Measurements from ENCODE around the gene SEL1L. TPM values are rescaled to one million over a fixed set of nuclear protein-coding genes. Genes with fewer than 3 reads are reported as not detected.
A peak's percentile ranks its signal among the peaks of the same experiment; 100 is the strongest.
"Not testable (repeated sequence)": the region's sequence is repeated elsewhere in the genome, so short reads cannot be mapped to it uniquely, and the experiment has no call there.

Gene SEL1L
- total RNA-seq, 1 donor from 2014 or later, result 71.9 TPM

DNA sequence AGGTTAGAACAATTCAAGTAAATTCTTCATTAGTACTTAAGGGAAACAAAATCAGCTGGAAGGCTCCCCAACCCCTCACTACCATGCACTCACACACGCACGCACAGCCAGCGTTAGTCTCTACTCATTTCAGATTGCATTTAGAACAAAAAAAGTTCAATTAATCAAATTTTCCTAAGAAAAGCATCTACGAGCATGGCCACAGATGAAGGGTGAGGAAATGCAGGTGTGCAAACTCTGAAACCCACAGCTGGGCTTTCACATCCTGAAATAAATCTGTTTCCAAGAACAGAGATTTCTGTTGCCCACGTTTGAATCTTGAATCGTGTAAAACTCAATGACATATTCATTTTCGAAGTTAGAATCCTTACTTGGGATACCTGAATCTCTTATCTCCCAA lies 62.6 kb downstream of the SEL1L start:
- no peak for DNase-seq (ENCODE audit: low spot score)
- no peak overlapping the region for H3K4me3 Mint-ChIP-seq (ENCODE audit: unreplicated experiment)
- H3K36me3 Mint-ChIP-seq (ENCODE audit: low read depth, unreplicated experiment), result no peaks in the 10 kb centered on the region
- H3K27me3 Mint-ChIP-seq (ENCODE audit: unreplicated experiment), result peaks cover 2% of the 10 kb centered on the region
- TF ChIP-seq, protein P1, sequence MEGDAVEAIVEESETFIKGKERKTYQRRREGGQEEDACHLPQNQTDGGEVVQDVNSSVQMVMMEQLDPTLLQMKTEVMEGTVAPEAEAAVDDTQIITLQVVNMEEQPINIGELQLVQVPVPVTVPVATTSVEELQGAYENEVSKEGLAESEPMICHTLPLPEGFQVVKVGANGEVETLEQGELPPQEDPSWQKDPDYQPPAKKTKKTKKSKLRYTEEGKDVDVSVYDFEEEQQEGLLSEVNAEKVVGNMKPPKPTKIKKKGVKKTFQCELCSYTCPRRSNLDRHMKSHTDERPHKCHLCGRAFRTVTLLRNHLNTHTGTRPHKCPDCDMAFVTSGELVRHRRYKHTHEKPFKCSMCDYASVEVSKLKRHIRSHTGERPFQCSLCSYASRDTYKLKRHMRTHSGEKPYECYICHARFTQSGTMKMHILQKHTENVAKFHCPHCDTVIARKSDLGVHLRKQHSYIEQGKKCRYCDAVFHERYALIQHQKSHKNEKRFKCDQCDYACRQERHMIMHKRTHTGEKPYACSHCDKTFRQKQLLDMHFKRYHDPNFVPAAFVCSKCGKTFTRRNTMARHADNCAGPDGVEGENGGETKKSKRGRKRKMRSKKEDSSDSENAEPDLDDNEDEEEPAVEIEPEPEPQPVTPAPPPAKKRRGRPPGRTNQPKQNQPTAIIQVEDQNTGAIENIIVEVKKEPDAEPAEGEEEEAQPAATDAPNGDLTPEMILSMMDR (IDR thresholded peaks at IDR 0.05; ENCODE audit: unreplicated experiment), result no peak
- no peak overlapping the region for H3K27ac Mint-ChIP-seq (ENCODE audit: unreplicated experiment)
- no peaks in the 10 kb centered on the region for H3K9me3 Mint-ChIP-seq (ENCODE audit: unreplicated experiment)
- no peaks in the 10 kb centered on the region for H3K4me1 Mint-ChIP-seq (ENCODE audit: unreplicated experiment)

DNA sequence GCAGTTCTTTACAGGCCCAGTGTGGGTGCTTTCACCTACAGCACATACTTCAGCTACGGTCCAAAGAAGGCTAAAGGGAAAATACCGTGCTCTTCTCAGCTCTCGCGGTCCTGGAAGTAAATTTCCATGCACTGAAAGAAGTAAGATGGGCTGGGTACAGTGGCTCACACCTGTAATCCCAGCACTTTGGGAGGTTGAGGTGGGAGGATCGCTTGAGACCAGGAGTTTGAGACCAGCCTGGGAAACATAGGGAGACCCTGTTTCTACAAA lies 63.2 kb downstream of the SEL1L start:
- not testable (repeated sequence) for H3K9me3 Mint-ChIP-seq (ENCODE audit: unreplicated experiment); H3K27me3 Mint-ChIP-seq (ENCODE audit: unreplicated experiment); H3K4me1 Mint-ChIP-seq (ENCODE audit: unreplicated experiment); H3K36me3 Mint-ChIP-seq (ENCODE audit: low read depth, unreplicated experiment); DNase-seq (ENCODE audit: low spot score); H3K4me3 Mint-ChIP-seq (ENCODE audit: unreplicated experiment); H3K27ac Mint-ChIP-seq (ENCODE audit: unreplicated experiment)

DNA sequence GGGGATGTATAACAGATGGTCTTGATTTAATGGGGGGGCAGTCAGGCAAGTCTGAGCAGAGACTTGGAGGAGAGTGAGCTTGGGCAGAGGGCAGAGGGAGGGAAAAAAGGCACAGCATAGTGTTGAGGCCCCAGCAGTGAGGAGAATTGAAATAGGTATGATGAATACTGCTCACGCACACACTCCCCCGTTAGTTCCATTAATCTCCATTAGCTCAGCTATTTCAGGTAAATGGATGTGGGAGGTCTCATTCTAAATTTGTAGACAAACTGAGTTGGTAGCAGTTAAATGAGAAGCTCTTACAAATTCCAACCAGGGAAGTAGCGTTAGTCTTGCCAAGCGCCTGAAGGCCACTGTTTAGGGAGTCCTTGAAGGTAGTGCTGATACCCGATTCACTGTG lies 66.8 kb downstream of the SEL1L start:
- no peak overlapping the region for H3K27ac Mint-ChIP-seq (ENCODE audit: unreplicated experiment)
- TF ChIP-seq, protein P1 (IDR thresholded peaks at IDR 0.05; ENCODE audit: unreplicated experiment), result no peak
- H3K4me1 Mint-ChIP-seq (ENCODE audit: unreplicated experiment), result peaks cover 6% of the 10 kb centered on the region
- H3K36me3 Mint-ChIP-seq (ENCODE audit: low read depth, unreplicated experiment), result no peaks in the 10 kb centered on the region
- DNase-seq (ENCODE audit: low spot score), result no peak
- no peaks in the 10 kb centered on the region for H3K9me3 Mint-ChIP-seq (ENCODE audit: unreplicated experiment)
- no peak overlapping the region for H3K4me3 Mint-ChIP-seq (ENCODE audit: unreplicated experiment)
- peaks cover 2% of the 10 kb centered on the region for H3K27me3 Mint-ChIP-seq (ENCODE audit: unreplicated experiment)

- Mint-ChIP-seq H3K27me3 (ENCODE audit: unreplicated experiment) (peaks cover 2% of the 10 kb centered on the region), H3K4me1 (ENCODE audit: unreplicated experiment) (peaks cover 6% of the 10 kb centered on the region), H3K9me3 (ENCODE audit: unreplicated experiment) (no peaks in the 10 kb centered on the region), H3K36me3 (ENCODE audit: low read depth, unreplicated experiment) (no peaks in the 10 kb centered on the region), H3K4me3 (ENCODE audit: unreplicated experiment) (no peak overlapping the region), H3K27ac (ENCODE audit: unreplicated experiment) (no peak overlapping the region)
- no peak for DNase-seq (ENCODE audit: low spot score)
- TF ChIP-seq, protein P1 (IDR thresholded peaks at IDR 0.05; ENCODE audit: unreplicated experiment), result no peak
Observed at GRCh38 chr14:81465507-81466228, 68.0 kb downstream of the SEL1L start.

DNA sequence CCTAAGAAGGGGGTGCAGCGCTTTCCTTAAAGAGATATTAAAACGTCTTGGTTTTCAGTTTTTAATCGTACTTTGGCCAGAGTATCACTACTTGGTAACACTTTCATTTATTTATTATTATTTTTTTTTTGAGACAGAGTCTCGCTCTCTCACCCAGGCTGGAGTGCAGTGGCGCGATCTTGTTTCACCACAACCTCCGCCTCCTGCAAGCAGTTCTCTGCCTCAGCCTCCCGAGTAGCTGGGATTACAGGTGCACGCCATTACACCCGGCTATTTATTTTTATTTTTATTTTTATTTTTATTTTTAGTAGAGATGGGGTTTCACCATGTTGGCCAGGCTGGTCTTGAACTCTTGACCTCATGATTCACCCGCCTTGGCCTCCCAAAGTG lies 68.7 kb downstream of the SEL1L start:
- H3K27me3 Mint-ChIP-seq (ENCODE audit: unreplicated experiment); H3K4me1 Mint-ChIP-seq (ENCODE audit: unreplicated experiment); DNase-seq (ENCODE audit: low spot score); H3K36me3 Mint-ChIP-seq (ENCODE audit: low read depth, unreplicated experiment); H3K9me3 Mint-ChIP-seq (ENCODE audit: unreplicated experiment): not testable (repeated sequence)
- H3K27ac Mint-ChIP-seq (ENCODE audit: unreplicated experiment), result peak overlapping the region; percentile 89
- H3K4me3 Mint-ChIP-seq (ENCODE audit: unreplicated experiment), result peak overlapping the region; percentile 59

DNA sequence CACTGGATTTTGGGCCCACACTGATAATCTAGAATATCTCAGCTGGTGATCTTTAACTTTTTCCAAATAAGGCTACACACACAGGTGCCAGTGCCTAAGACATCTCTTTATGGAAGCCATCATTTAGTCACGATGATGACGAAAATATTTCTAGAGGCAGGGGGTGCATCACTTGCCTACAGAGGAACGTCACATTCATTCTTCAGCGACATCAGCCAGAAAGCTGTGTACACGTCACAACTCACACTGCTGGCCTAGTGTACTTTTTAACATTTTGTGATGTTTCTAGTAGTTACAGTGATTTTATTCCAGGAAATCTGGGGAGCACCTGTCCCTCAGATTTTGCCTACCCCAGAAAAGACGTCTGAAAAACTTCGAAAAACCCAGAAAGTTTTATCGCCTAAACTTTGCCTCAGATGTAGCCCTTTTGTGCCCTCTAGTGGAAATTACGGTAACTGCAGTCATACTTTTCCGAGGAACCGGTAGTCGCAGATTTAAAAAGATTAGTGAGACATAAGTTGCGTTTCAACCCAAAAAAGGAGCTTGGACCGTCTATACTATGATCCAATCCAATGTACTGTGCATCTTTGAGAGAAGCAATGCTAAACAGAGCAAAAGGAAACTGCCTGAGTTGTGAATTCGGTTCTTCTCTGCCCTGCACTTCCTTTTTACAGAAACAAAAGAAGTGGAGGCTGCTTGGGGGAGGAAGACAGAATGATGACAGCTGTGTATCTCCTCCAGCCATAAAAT lies 69.2 kb downstream of the SEL1L start:
- TF ChIP-seq, protein P1 (IDR thresholded peaks at IDR 0.05; ENCODE audit: unreplicated experiment), result peak; percentile 98
- Mint-ChIP-seq H3K27ac (ENCODE audit: unreplicated experiment) (peak overlapping the region; percentile 89), H3K4me1 (ENCODE audit: unreplicated experiment) (peaks cover 6% of the 10 kb centered on the region), H3K9me3 (ENCODE audit: unreplicated experiment) (no peaks in the 10 kb centered on the region), H3K4me3 (ENCODE audit: unreplicated experiment) (peak overlapping the region; percentile 59), H3K36me3 (ENCODE audit: low read depth, unreplicated experiment) (no peaks in the 10 kb centered on the region), H3K27me3 (ENCODE audit: unreplicated experiment) (peaks cover 4% of the 10 kb centered on the region)
- DNase-seq (ENCODE audit: low spot score), result peak; percentile 70

DNA sequence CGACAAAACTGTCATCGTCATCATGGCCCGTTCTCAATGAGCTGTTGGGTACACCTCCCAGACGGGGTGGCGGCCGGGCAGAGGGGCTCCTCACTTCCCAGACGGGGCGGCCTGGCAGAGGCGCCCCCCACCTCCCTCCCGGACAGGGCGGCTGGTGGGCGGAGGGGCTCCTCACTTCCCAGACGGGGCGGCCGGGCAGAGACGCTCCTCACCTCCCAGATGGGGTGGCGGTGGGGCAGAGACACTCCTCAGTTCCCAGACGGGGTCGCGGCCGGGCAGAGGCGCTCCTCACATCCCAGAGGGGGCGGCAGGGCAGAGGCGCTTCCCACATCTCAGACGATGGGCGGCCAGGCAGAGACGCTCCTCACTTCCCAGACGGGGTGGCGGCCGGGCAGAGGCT lies 71.3 kb downstream of the SEL1L start:
- not testable (repeated sequence) for H3K9me3 Mint-ChIP-seq (ENCODE audit: unreplicated experiment); H3K4me1 Mint-ChIP-seq (ENCODE audit: unreplicated experiment); DNase-seq (ENCODE audit: low spot score); H3K27me3 Mint-ChIP-seq (ENCODE audit: unreplicated experiment); H3K4me3 Mint-ChIP-seq (ENCODE audit: unreplicated experiment); H3K27ac Mint-ChIP-seq (ENCODE audit: unreplicated experiment); H3K36me3 Mint-ChIP-seq (ENCODE audit: low read depth, unreplicated experiment)

Data from endothelial cell (in vitro differentiated cells).